Endothelial cell of umbilical vein (primary cell): ENCODE data around the gene DNAJB1.

Experiments
- CTCF ChIP-seq, 2 donors: IDR thresholded peaks; 1 replicate in 1 of 2; 2 replicates in 1 of 2; pipeline ENCODE4 v1.5.1; 2011; ENCODE audit warnings: low read length in 2 of 2, mild to moderate bottlenecking in 2 of 2, moderate library complexity in 2 of 2, control low read depth in 1 of 2, inconsistent platforms in 1 of 2, low read depth in 1 of 2; ENCODE audit not compliant: insufficient read depth in 1 of 2; ENCODE audit errors: extremely low read depth in 1 of 2
- MAX ChIP-seq: IDR thresholded peaks from 2 replicates; pipeline ENCODE4 v1.6.1; 2011; ENCODE audit not compliant: insufficient read depth, insufficient read length

GRCh38 chr19:14480700-14481079 is 37.5 kb downstream of the DNAJB1 start:
- no peak for TF ChIP-seq CTCF (IDR thresholded peaks at IDR 0.05; ENCODE audit: extremely low read depth in 1 of 2, insufficient read depth in 1 of 2, low read depth in 1 of 2, low read length in 2 of 2)
- TF ChIP-seq MAX: no peak
